Panc1 (cell line): Measurements from ENCODE around the gene HADHA. TPM values are rescaled to one million over a fixed set of nuclear protein-coding genes. Genes with fewer than 3 reads are reported as not detected.
A peak's percentile ranks its signal among the peaks of the same experiment; 100 is the strongest.

Experiments used
- ATAC-seq: fragments of 200-7000 bp; cut with Tn5 transposase; 2 replicates; pipeline ENCODE4 v1.9.1; 2020; ENCODE audit warnings: mild to moderate bottlenecking, moderate library complexity
- BruUV-seq: library from RNA; stranded (reverse); fragments of 400-500 nt; replicated peaks from 2 replicates; lab custom pipeline; 2021; lab: Mats Ljungman, UMichigan
- CTCF ChIA-PET: fragments of 300-600 bp; sonication (Branson Sonifier 250); formaldehyde crosslinking; loops from one replicate; lab custom pipeline; 2022; ENCODE audit warnings: antibody characterized with exemption; lab: Charles Lee
- POLR2A ChIA-PET: fragments of 300-600 bp; sonication (Branson Sonifier 250); formaldehyde crosslinking; loops from one replicate; lab custom pipeline; 2022; ENCODE audit warnings: antibody characterized with exemption; lab: Charles Lee
- DNase-seq: peaks from one replicate; pipeline ENCODE4 v3.0.0-alpha.2; 2010; ENCODE audit warnings: low read depth, low spot score
- H3K27ac ChIP-seq: 2 replicates; pipeline ENCODE4 v1.5.1; 2011; ENCODE audit warnings: mild to moderate bottlenecking, low read length, inconsistent platforms
- H3K27me3 ChIP-seq: fragments of 200-500 bp; sonication (Bioruptor generic); 2 replicates; pipeline ENCODE4 v1.6.0; 2014; ENCODE audit warnings: low read length, inconsistent platforms; ENCODE audit not compliant: control insufficient read depth, insufficient read depth
- H3K36me3 ChIP-seq: fragments of 200-500 bp; sonication (Bioruptor generic); 2 replicates; pipeline ENCODE4 v1.5.1; 2014; ENCODE audit warnings: inconsistent platforms, mild to moderate bottlenecking, low read length, moderate library complexity; ENCODE audit not compliant: control insufficient read depth, insufficient read depth
- H3K4me1 ChIP-seq: 2 replicates; pipeline ENCODE4 v1.5.1; 2011; ENCODE audit warnings: inconsistent platforms, mild to moderate bottlenecking, low read length, moderate library complexity; ENCODE audit not compliant: control insufficient read depth, insufficient read depth
- H3K4me3 ChIP-seq, 2 experiments: 2 replicates each; pipeline ENCODE4 v1.5.1; 2011 to 2012; ENCODE audit warnings: low read depth in 2 of 2, low read length in 2 of 2, mild to moderate bottlenecking in 2 of 2, inconsistent platforms in 1 of 2, moderate library complexity in 1 of 2
- H3K9me3 ChIP-seq: fragments of 200-500 bp; sonication (Bioruptor generic); 2 replicates; pipeline ENCODE4 v1.5.1; 2014; ENCODE audit warnings: low read depth, mild to moderate bottlenecking, inconsistent platforms, low read length, moderate library complexity; ENCODE audit not compliant: control insufficient read depth, insufficient read depth
- CTCF ChIP-seq: fragments of 450-650 bp; IDR thresholded peaks from 2 replicates; pipeline ENCODE4 v1.5.1; 2017; ENCODE audit warnings: mild to moderate bottlenecking
- POLR2AphosphoS5 ChIP-seq: IDR thresholded peaks from 2 replicates; pipeline ENCODE4 v1.6.1; 2012; ENCODE audit warnings: mild to moderate bottlenecking, low read depth, low read length, moderate library complexity
- REST ChIP-seq, 2 experiments: IDR thresholded peaks; 2 replicates each; pipeline ENCODE4 v1.6.1; 2011 to 2012; ENCODE audit warnings: low read depth in 2 of 2, control low read depth in 1 of 2, low read length in 1 of 2, mild to moderate bottlenecking in 1 of 2, moderate library complexity in 1 of 2; ENCODE audit not compliant: insufficient read depth in 1 of 2
- SIN3A ChIP-seq: IDR thresholded peaks from 2 replicates; pipeline ENCODE4 v1.6.1; 2012; ENCODE audit warnings: low read depth, mild to moderate bottlenecking, low read length, moderate library complexity, borderline replicate concordance; ENCODE audit not compliant: insufficient read depth
- TCF7L2 ChIP-seq: IDR thresholded peaks from 2 replicates; pipeline ENCODE4 v1.6.1; 2011; ENCODE audit warnings: mild to moderate bottlenecking, low read depth, low read length, inconsistent platforms
- in situ Hi-C: cut with HindIII; loops from 2 replicates; pipeline ENCODE4 v1.10.0; 2016; ENCODE audit warnings: low sequenced_read_pairs, low pct_unique_long_range_greater_than_20kb
- intact Hi-C: fragments of 100-400 bp; cut with micrococcal nuclease; formaldehyde crosslinking; loops from one replicate; pipeline ENCODE4 v1.10.0; 2022; ENCODE audit not compliant: unreplicated experiment
- total RNA-seq: library from RNA; stranded (reverse); gene quantifications from one replicate; pipeline ENCODE4 v1.2.1, GENCODE V29; 2021; ENCODE audit not compliant: unreplicated experiment

The HADHA gene
- total RNA-seq, 1 experiment from 2014 or later, result 148 TPM

- no peaks in the 10 kb centered on the region for H3K27me3 ChIP-seq
- peak overlapping the region in 1 of 2 experiments; percentile 79; a peak in 2 of 4 replicates for H3K4me3 ChIP-seq
- POLR2A ChIA-PET, result no interaction called here
- no peak for ATAC-seq
- intact Hi-C loops, result loop anchor here (10.0 kb wide), 1 partner anchor 93 kb away; no protein-coding TSS in a partner anchor
- H3K27ac ChIP-seq, result peak overlapping the region; percentile 81; the same call in 1 of the 2 replicates
- H3K9me3 ChIP-seq, result no peaks in the 10 kb centered on the region
- in situ Hi-C loops, result no loop called here
- no peak for DNase-seq
- no TSS peak for BruUV-seq
- peaks cover 23% of the 10 kb centered on the region for H3K4me1 ChIP-seq
- CTCF ChIA-PET, result no interaction called here
- TF ChIP-seq REST (IDR thresholded peaks at IDR 0.05; ENCODE audit: insufficient read depth in 1 of 2, low read depth in 2 of 2, low read length in 1 of 2), result no peak
- TF ChIP-seq CTCF, result no peak
- no peak for TF ChIP-seq POLR2AphosphoS5
- TF ChIP-seq SIN3A, result no peak
- no peak for TF ChIP-seq TCF7L2
- peaks cover 9% of the 10 kb centered on the region for H3K36me3 ChIP-seq
These were observed 2.5 kb downstream of the HADHA start for GRCh38 chr2:26241928-26242436.

DNA sequence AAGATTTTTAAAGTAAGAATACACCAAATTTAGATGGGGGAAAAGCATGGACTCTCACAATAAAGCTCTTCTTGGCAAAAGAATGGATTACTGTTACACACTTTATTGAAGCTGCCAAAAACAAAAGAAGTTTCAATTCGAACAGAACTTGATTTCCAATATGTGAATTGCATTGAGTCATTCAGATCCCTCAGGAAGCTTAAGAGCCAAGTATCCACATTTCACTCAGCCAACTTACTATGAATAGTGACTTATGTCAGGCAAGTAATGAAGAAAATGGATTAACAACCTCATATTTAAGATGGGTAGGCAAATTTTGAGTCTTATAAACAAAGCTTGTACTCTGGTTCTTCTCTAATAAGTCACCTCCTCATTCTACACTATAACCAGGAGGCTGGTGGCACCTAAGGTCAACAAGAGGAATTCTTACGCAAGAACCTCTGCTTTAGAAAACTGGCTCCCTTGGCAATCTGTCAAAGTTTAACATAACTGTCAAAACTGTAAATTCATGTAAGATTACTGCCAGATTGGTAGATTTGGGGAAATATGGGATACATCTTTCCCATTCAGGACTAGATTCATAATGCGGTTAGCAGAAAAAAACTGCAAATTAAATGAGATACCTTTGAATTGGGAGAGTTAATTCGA, 6.0 kb downstream of the HADHA start:
- TF ChIP-seq TCF7L2 (no peak), REST (IDR thresholded peaks at IDR 0.05; ENCODE audit: insufficient read depth in 1 of 2, low read depth in 2 of 2, low read length in 1 of 2) (no peak), SIN3A (no peak), CTCF (no peak), POLR2AphosphoS5 (no peak)
- CTCF ChIA-PET, result no interaction called here

More for the DNA sequence above, 6.0 kb downstream of the HADHA start:
- H3K36me3 ChIP-seq, result peaks cover 25% of the 10 kb centered on the region
- intact Hi-C loops, result no loop called here
- peaks cover 18% of the 10 kb centered on the region for H3K4me1 ChIP-seq
- H3K27ac ChIP-seq, result no peak overlapping the region
- no peak overlapping the region for H3K4me3 ChIP-seq
- POLR2A ChIA-PET, result no interaction called here
- no peak for DNase-seq
- H3K27me3 ChIP-seq, result no peaks in the 10 kb centered on the region
- in situ Hi-C loops, result no loop called here
- no peak for ATAC-seq
- no peaks in the 10 kb centered on the region for H3K9me3 ChIP-seq
- BruUV-seq, result no TSS peak
